WTC11 (cell line): ENCODE data around the gene RIPOR2. TPM values are rescaled to one million over a fixed set of nuclear protein-coding genes. Genes with fewer than 3 reads are reported as not detected.

Source experiments
- ATAC-seq: fragments of 200-7000 bp; cut with Tn5 transposase; 2 replicates; pipeline ENCODE4 v1.10.0; 2021; ENCODE audit warnings: mild to moderate bottlenecking, moderate library complexity
- CTCF ChIA-PET: fragments of 300-600 bp; sonication (Branson Sonifier 250); formaldehyde crosslinking; loops from one replicate; lab custom pipeline; 2021; ENCODE audit warnings: antibody characterized with exemption; lab: Charles Lee
- POLR2A ChIA-PET: fragments of 350-600 bp; sonication (Branson Sonifier 250); formaldehyde crosslinking; loops from one replicate; lab custom pipeline; 2021; ENCODE audit warnings: antibody characterized with exemption; lab: Charles Lee
- DNase-seq: peaks from one replicate; pipeline ENCODE4 v3.0.0; 2021; ENCODE audit warnings: low spot score
- H3K27ac Mint-ChIP-seq: 2 replicates; pipeline ENCODE4 v1.8.0; 2021; ENCODE audit warnings: mixed read lengths
- H3K27me3 Mint-ChIP-seq: 2 replicates; pipeline ENCODE4 v1.8.0; 2021; ENCODE audit warnings: low read depth, mild to moderate bottlenecking, moderate library complexity, mixed read lengths
- H3K36me3 Mint-ChIP-seq: 2 replicates; pipeline ENCODE4 v1.8.0; 2021; ENCODE audit warnings: mixed read lengths
- H3K4me1 Mint-ChIP-seq: 2 replicates; pipeline ENCODE4 v1.8.0; 2022; ENCODE audit warnings: mixed read lengths
- H3K4me3 Mint-ChIP-seq: 2 replicates; pipeline ENCODE4 v1.8.0; 2021; ENCODE audit warnings: mild to moderate bottlenecking, moderate library complexity, mixed read lengths
- H3K9me3 Mint-ChIP-seq: 2 replicates; pipeline ENCODE4 v1.8.0; 2021; ENCODE audit warnings: mixed read lengths
- ATF1 ChIP-seq: sonication (generic); formaldehyde crosslinking; IDR thresholded peaks from 2 replicates; pipeline ENCODE4 v1.8.1; 2023; ENCODE audit warnings: mild to moderate bottlenecking, moderate library complexity, missing genetic modification reagents
- CBFB ChIP-seq: sonication (generic); formaldehyde crosslinking; IDR thresholded peaks from 2 replicates; pipeline ENCODE4 v1.8.1; 2022; ENCODE audit warnings: mild to moderate bottlenecking, low read depth, missing genetic modification reagents
- FOXJ3 ChIP-seq: sonication (generic); formaldehyde crosslinking; IDR thresholded peaks from 2 replicates; pipeline ENCODE4 v1.9.0; 2021; ENCODE audit warnings: missing genetic modification reagents, mild to moderate bottlenecking, borderline replicate concordance
- FOXK1 ChIP-seq: sonication (generic); formaldehyde crosslinking; IDR thresholded peaks from 2 replicates; pipeline ENCODE4 v1.8.0; 2022; ENCODE audit warnings: mild to moderate bottlenecking, moderate library complexity, missing genetic modification reagents
- GTF2I ChIP-seq: fragments of 250-450 bp; sonication (Bioruptor Pico); conservative IDR thresholded peaks from 2 replicates; pipeline ENCODE4 v1.4.0; 2021; ENCODE audit warnings: mild to moderate bottlenecking
- HMGA2 ChIP-seq: fragments of 250-450 bp; sonication (Bioruptor Pico); IDR thresholded peaks from 2 replicates; pipeline ENCODE4 v1.4.0; 2021; ENCODE audit warnings: mild to moderate bottlenecking, moderate library complexity
- NFYB ChIP-seq: sonication (generic); formaldehyde crosslinking; conservative IDR thresholded peaks from 2 replicates; pipeline ENCODE4 v1.8.0; 2022; ENCODE audit warnings: low read depth, missing genetic modification reagents
- OVOL2 ChIP-seq: fragments of 250-450 bp; sonication (Bioruptor Pico); IDR thresholded peaks from 2 replicates; pipeline ENCODE4 v1.9.0; 2021; ENCODE audit warnings: mild to moderate bottlenecking, borderline replicate concordance
- RELA ChIP-seq: sonication (generic); formaldehyde crosslinking; IDR thresholded peaks from 2 replicates; pipeline ENCODE4 v1.8.1; 2022; ENCODE audit warnings: missing genetic modification reagents, mild to moderate bottlenecking, borderline replicate concordance
- RORB ChIP-seq: fragments of 250-450 bp; sonication (Bioruptor Pico); IDR thresholded peaks from 2 replicates; pipeline ENCODE4 v1.9.0; 2021; ENCODE audit warnings: mild to moderate bottlenecking
- SMAD3 ChIP-seq: sonication (generic); formaldehyde crosslinking; IDR thresholded peaks from 2 replicates; pipeline ENCODE4 v1.8.0; 2022; ENCODE audit warnings: missing genetic modification reagents, mild to moderate bottlenecking, borderline replicate concordance
- SOX15 ChIP-seq: fragments of 250-450 bp; sonication (Bioruptor Pico); IDR thresholded peaks from 2 replicates; pipeline ENCODE4 v1.9.0; 2021; ENCODE audit warnings: mild to moderate bottlenecking
- TCF7 ChIP-seq: sonication (generic); formaldehyde crosslinking; IDR thresholded peaks from 2 replicates; pipeline ENCODE4 v1.8.0; 2022; ENCODE audit warnings: mild to moderate bottlenecking, low read depth, missing genetic modification reagents, moderate library complexity
- TEAD1 ChIP-seq: sonication (generic); formaldehyde crosslinking; IDR thresholded peaks from 2 replicates; pipeline ENCODE4 v1.8.0; 2022; ENCODE audit warnings: mild to moderate bottlenecking, missing genetic modification reagents
- ZNF317 ChIP-seq: sonication (generic); formaldehyde crosslinking; IDR thresholded peaks from 2 replicates; pipeline ENCODE4 v1.8.1; 2023; ENCODE audit warnings: low read depth, mild to moderate bottlenecking, moderate library complexity, missing genetic modification reagents, borderline replicate concordance
- total RNA-seq: library from RNA; stranded (reverse); gene quantifications from 3 replicates; pipeline ENCODE4 v1.2.3, GENCODE V29; 2021
- TF ChIP-seq, protein P1 (sequence below): sonication (generic); formaldehyde crosslinking; IDR thresholded peaks from 2 replicates; pipeline ENCODE4 v1.8.1; 2023; ENCODE audit warnings: mild to moderate bottlenecking, missing genetic modification reagents
- TF ChIP-seq, protein P2 (sequence below): sonication (generic); formaldehyde crosslinking; IDR thresholded peaks from 2 replicates; pipeline ENCODE4 v1.8.1; 2022; ENCODE audit warnings: low read depth, mild to moderate bottlenecking, moderate library complexity, missing genetic modification reagents, borderline replicate concordance
- TF ChIP-seq, protein P3 (sequence below): fragments of 250-450 bp; sonication (Bioruptor Pico); IDR thresholded peaks from 2 replicates; pipeline ENCODE4 v1.9.0; 2021; ENCODE audit warnings: mild to moderate bottlenecking

Gene RIPOR2
- total RNA-seq, 1 experiment from 2014 or later, result 13.5 TPM

DNA sequence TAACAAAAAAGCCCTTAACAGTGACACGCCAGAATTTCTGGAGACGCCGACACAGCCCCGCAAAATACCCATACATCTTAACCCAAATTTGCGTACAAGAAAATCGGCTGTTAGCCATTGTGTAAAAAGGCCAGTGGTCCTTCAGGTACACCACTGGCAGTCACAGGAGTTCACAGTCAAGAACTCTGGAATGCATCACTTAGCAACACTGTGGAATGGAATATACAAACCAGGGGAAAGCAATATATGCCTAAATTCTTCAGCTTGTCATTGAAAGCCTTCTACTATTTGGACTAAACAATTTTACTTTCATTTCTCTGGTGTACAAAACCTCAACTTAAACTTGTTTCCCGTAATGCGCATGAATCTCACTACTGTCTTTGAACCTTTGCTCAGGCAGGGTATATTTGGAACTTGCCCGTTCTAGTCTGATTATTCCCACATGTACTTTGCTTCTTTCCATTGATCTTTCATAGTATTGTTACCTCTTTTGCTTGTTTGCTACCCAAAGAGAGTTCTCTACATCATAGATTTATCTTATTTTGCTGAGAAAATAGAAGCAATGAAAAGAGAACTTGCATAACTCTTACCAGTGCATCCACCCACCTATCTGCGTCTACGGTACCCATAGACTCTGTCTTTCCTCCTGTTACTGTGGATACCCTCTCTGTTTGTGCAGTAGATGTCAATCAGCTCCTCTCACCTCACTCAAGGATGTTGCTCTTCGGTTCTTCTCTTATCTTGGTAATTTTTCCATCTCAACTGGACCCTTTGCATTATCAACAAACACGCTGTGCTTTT lies 136.8 kb downstream of the RIPOR2 start, which contains the start of gene ARMH2:
TSS of gene ARMH2 (minus strand) at position 178 of the 801 bp plus-strand sequence. CDS start at position 118, 60 bp downstream.
- no peak for ATAC-seq
- no peak within 1 kb of the TSS for H3K4me3 Mint-ChIP-seq
- TF ChIP-seq SOX15 (CRISPR knock-in tag) (no peak), FOXK1 (CRISPR knock-in tag) (no peak), TCF7 (CRISPR knock-in tag) (no peak), NFYB (CRISPR knock-in tag) (no peak), ZNF317 (no peak), HMGA2 (no peak), OVOL2 (CRISPR knock-in tag) (no peak), CBFB (CRISPR knock-in tag) (no peak), FOXJ3 (CRISPR knock-in tag) (no peak), SMAD3 (CRISPR knock-in tag) (no peak), ATF1 (CRISPR knock-in tag) (no peak), GTF2I (CRISPR knock-in tag) (no peak)
- TF ChIP-seq, protein P1, sequence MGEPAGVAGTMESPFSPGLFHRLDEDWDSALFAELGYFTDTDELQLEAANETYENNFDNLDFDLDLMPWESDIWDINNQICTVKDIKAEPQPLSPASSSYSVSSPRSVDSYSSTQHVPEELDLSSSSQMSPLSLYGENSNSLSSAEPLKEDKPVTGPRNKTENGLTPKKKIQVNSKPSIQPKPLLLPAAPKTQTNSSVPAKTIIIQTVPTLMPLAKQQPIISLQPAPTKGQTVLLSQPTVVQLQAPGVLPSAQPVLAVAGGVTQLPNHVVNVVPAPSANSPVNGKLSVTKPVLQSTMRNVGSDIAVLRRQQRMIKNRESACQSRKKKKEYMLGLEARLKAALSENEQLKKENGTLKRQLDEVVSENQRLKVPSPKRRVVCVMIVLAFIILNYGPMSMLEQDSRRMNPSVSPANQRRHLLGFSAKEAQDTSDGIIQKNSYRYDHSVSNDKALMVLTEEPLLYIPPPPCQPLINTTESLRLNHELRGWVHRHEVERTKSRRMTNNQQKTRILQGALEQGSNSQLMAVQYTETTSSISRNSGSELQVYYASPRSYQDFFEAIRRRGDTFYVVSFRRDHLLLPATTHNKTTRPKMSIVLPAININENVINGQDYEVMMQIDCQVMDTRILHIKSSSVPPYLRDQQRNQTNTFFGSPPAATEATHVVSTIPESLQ (CRISPR knock-in tag), result no peak
- TF ChIP-seq, protein P2, sequence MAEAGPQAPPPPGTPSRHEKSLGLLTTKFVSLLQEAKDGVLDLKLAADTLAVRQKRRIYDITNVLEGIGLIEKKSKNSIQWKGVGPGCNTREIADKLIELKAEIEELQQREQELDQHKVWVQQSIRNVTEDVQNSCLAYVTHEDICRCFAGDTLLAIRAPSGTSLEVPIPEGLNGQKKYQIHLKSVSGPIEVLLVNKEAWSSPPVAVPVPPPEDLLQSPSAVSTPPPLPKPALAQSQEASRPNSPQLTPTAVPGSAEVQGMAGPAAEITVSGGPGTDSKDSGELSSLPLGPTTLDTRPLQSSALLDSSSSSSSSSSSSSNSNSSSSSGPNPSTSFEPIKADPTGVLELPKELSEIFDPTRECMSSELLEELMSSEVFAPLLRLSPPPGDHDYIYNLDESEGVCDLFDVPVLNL (CRISPR knock-in tag), result no peak

DNA sequence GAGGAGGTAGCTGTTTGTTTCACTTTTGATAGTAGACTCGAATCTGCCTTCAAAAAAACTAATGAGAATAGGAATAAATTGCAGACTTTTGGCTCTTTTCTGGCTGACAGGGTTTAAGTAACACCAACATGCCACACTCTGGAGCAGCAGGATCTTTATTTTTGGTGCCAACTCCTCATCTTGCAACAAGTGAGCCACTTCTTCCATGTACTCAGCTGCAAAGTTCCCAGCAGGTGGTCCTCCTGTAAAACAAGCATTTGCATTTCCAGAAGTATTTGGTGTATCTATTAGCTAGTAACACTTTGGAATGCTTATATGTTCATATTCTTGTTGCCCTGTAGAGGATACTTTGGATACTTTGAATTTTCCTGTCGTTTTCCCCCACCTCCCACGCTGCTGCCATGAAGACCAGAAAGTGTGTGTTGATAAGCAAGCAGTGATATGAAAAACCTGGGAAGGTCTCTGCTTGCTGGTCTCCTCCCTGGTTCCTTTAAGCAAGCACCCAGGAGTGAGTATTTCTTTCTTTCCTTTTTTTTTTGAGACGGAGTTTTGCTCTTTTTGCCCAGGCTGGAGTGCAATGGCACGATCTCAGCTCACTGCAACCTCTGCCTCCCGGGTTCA lies 138.1 kb downstream of the RIPOR2 start:
- CTCF ChIA-PET, result interaction anchor here (0.6 to 2.5 kb wide), 2 partner anchors 220 to 228 kb away, joined by 3 to 9 read pairs; no protein-coding TSS in a partner anchor
- no peaks in the 10 kb centered on the region for H3K36me3 Mint-ChIP-seq
- peaks cover 13% of the 10 kb centered on the region for H3K4me1 Mint-ChIP-seq
- H3K4me3 Mint-ChIP-seq, result no peak overlapping the region
- DNase-seq (no peak), ATAC-seq (no peak)
- no peak overlapping the region for H3K27ac Mint-ChIP-seq
- POLR2A ChIA-PET, result no interaction called here
- TF ChIP-seq OVOL2 (CRISPR knock-in tag) (no peak), RORB (no peak), TEAD1 (CRISPR knock-in tag) (no peak), RELA (CRISPR knock-in tag) (no peak)
- TF ChIP-seq, protein P3, sequence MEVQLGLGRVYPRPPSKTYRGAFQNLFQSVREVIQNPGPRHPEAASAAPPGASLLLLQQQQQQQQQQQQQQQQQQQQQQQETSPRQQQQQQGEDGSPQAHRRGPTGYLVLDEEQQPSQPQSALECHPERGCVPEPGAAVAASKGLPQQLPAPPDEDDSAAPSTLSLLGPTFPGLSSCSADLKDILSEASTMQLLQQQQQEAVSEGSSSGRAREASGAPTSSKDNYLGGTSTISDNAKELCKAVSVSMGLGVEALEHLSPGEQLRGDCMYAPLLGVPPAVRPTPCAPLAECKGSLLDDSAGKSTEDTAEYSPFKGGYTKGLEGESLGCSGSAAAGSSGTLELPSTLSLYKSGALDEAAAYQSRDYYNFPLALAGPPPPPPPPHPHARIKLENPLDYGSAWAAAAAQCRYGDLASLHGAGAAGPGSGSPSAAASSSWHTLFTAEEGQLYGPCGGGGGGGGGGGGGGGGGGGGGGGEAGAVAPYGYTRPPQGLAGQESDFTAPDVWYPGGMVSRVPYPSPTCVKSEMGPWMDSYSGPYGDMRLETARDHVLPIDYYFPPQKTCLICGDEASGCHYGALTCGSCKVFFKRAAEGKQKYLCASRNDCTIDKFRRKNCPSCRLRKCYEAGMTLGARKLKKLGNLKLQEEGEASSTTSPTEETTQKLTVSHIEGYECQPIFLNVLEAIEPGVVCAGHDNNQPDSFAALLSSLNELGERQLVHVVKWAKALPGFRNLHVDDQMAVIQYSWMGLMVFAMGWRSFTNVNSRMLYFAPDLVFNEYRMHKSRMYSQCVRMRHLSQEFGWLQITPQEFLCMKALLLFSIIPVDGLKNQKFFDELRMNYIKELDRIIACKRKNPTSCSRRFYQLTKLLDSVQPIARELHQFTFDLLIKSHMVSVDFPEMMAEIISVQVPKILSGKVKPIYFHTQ (CRISPR knock-in tag), result no peak
- peaks cover 6% of the 10 kb centered on the region; the same call in 1 of the 2 replicates for H3K9me3 Mint-ChIP-seq
- no peaks in the 10 kb centered on the region for H3K27me3 Mint-ChIP-seq

More for the DNA sequence above, 136.8 kb downstream of the RIPOR2 start, which contains the start of gene ARMH2:
- H3K27me3 Mint-ChIP-seq, result no peaks in the 10 kb centered on the region
- ChIA-PET POLR2A (no interaction called here), CTCF (interaction anchor here (0.7 to 2.5 kb wide), 2 partner anchors 219 to 272 kb away, joined by 3 to 9 read pairs; no protein-coding TSS in a partner anchor)
- peak within 1 kb of the TSS; percentile 42; the same call in 1 of the 2 replicates for H3K27ac Mint-ChIP-seq
- H3K9me3 Mint-ChIP-seq, result peaks cover 6% of the 10 kb centered on the region; the same call in 1 of the 2 replicates
- DNase-seq, result no peak
- peaks cover 13% of the 10 kb centered on the region for H3K4me1 Mint-ChIP-seq
- no peaks in the 10 kb centered on the region for H3K36me3 Mint-ChIP-seq
